H1 (cell line): ENCODE measurements around the gene NIPSNAP2. TPM values are rescaled to one million over a fixed set of nuclear protein-coding genes. Genes with fewer than 3 reads are reported as not detected.
"Not testable (repeated sequence)": the region's sequence is repeated elsewhere in the genome, so short reads cannot be mapped to it uniquely, and the experiment has no call there.

Experiments used
- CTCF ChIA-PET: fragments of 300-600 bp; sonication (Branson Sonifier 250); formaldehyde crosslinking; loops from one replicate; lab custom pipeline; 2021; ENCODE audit not compliant: partially characterized antibody; lab: Charles Lee
- POLR2A ChIA-PET: fragments of 300-600 bp; sonication (Branson Sonifier 250); formaldehyde crosslinking; loops from one replicate; lab custom pipeline; 2021; ENCODE audit warnings: inconsistent platforms; ENCODE audit not compliant: partially characterized antibody; lab: Charles Lee
- DNase-seq, 2 experiments: peaks; one replicate each; pipeline versions ENCODE4 v3.0.0 to v3.0.0-alpha.2; 2010 to 2022; ENCODE audit warnings: low spot score in 2 of 2, low read depth in 1 of 2, mixed read lengths in 1 of 2
- FAIRE-seq: peaks from 2 replicates; lab custom pipeline; 2011; peaks lifted over from hg19 to GRCh38; lab: Jason Lieb, UNC
- H2AFZ ChIP-seq: 2 replicates; pipeline ENCODE4 v1.8.1; 2012; ENCODE audit warnings: low read length, inconsistent platforms
- H2AK5ac ChIP-seq: 2 replicates; pipeline ENCODE4 v1.6.1; 2013; ENCODE audit warnings: low read depth, low read length
- H2BK120ac ChIP-seq: replicated peaks from 2 replicates; pipeline ENCODE3; 2013; ENCODE audit warnings: low read depth, low read length, inconsistent platforms
- H2BK12ac ChIP-seq: 2 replicates; pipeline ENCODE4 v1.6.1; 2013; ENCODE audit warnings: low read depth, low read length
- H2BK15ac ChIP-seq: 2 replicates; pipeline ENCODE4 v1.6.1; 2013; ENCODE audit warnings: low read length
- H2BK20ac ChIP-seq: 2 replicates; pipeline ENCODE4 v1.6.1; 2013; ENCODE audit warnings: low read length
- H2BK5ac ChIP-seq: 2 replicates; pipeline ENCODE4 v1.6.1; 2013; ENCODE audit warnings: low read depth, low read length
- H3K14ac ChIP-seq: 2 replicates; pipeline ENCODE4 v1.6.1; 2013; ENCODE audit warnings: inconsistent platforms; ENCODE audit not compliant: insufficient read length
- H3K18ac ChIP-seq: 2 replicates; pipeline ENCODE4 v1.6.1; 2013; ENCODE audit warnings: low read length; ENCODE audit errors: extremely low read depth
- H3K23ac ChIP-seq: 2 replicates; pipeline ENCODE4 v1.6.1; 2013; ENCODE audit warnings: inconsistent platforms; ENCODE audit not compliant: insufficient read length
- H3K23me2 ChIP-seq: 2 replicates; pipeline ENCODE4 v1.6.1; 2013; ENCODE audit warnings: low read depth, low read length
- H3K27ac ChIP-seq: 2 replicates; pipeline ENCODE4 v1.6.1; 2011; ENCODE audit warnings: low read depth, low read length, inconsistent platforms
- H3K27me3 ChIP-seq, 4 experiments: replicated peaks in 1 of 4; 1 replicate in 1 of 4; 2 replicates in 3 of 4; pipeline versions ENCODE4 v1.6.1 to v1.8.1; 2011 to 2013; ENCODE audit warnings: low read length in 3 of 4, mild to moderate bottlenecking in 3 of 4, inconsistent platforms in 2 of 4, mixed read lengths in 2 of 4, moderate library complexity in 1 of 4; ENCODE audit not compliant: control insufficient read depth in 3 of 4, insufficient read depth in 3 of 4; ENCODE audit errors: extremely low read depth in 1 of 4
- H3K36me3 ChIP-seq, 4 experiments: 2 replicates each; pipeline versions ENCODE4 v1.6.1 to v1.8.1; 2011 to 2013; ENCODE audit warnings: mild to moderate bottlenecking in 4 of 4, low read length in 3 of 4, moderate library complexity in 2 of 4, control low read depth in 1 of 4, inconsistent platforms in 1 of 4; ENCODE audit not compliant: insufficient read depth in 4 of 4, control insufficient read depth in 2 of 4
- H3K4ac ChIP-seq: replicated peaks from 2 replicates; pipeline ENCODE3; 2013; ENCODE audit warnings: low read length, low read depth, mixed read lengths, inconsistent platforms; ENCODE audit not compliant: insufficient read length
- H3K4me1 ChIP-seq, 4 experiments: replicated peaks in 1 of 4; 1 replicate in 1 of 4; 2 replicates in 3 of 4; pipeline versions ENCODE4 v1.6.1 to v1.8.1; 2011 to 2013; ENCODE audit warnings: low read length in 3 of 4, inconsistent platforms in 2 of 4, mixed read lengths in 1 of 4; ENCODE audit not compliant: insufficient read depth in 4 of 4, control insufficient read depth in 3 of 4
- H3K4me2 ChIP-seq, 2 experiments: 2 replicates each; pipeline versions ENCODE4 v1.6.1 to v1.8.1; 2011 to 2013; ENCODE audit warnings: low read depth in 2 of 2, low read length in 2 of 2, control low read depth in 1 of 2, inconsistent platforms in 1 of 2, mild to moderate bottlenecking in 1 of 2; ENCODE audit not compliant: insufficient read depth in 1 of 2
- H3K4me3 ChIP-seq, 4 experiments: fragments of 200-600, 300-600 bp in 1 of 4; sonication (generic), shearing (Covaris generic), sonication (Bioruptor Twin) in 1 of 4; 2 replicates each; pipeline versions ENCODE4 v1.5.1 to v1.8.1; 2011 to 2016; ENCODE audit warnings: low read length in 4 of 4, low read depth in 3 of 4, control low read depth in 2 of 4, inconsistent platforms in 2 of 4, mild to moderate bottlenecking in 2 of 4, mixed read lengths in 1 of 4, moderate library complexity in 1 of 4; ENCODE audit not compliant: insufficient read depth in 2 of 4; ENCODE audit errors: extremely low read depth in 1 of 4
- H3K56ac ChIP-seq: replicated peaks from 2 replicates; pipeline ENCODE3; 2013; ENCODE audit warnings: low read depth, mild to moderate bottlenecking, mixed read lengths, low read length, inconsistent platforms; ENCODE audit not compliant: insufficient read length
- H3K79me1 ChIP-seq: 2 replicates; pipeline ENCODE4 v1.6.1; 2013; ENCODE audit warnings: low read depth, low read length, control low read depth
- H3K79me2 ChIP-seq, 2 experiments: 2 replicates each; pipeline versions ENCODE4 v1.6.1 to v1.8.1; 2012 to 2013; ENCODE audit warnings: low read length in 2 of 2, mild to moderate bottlenecking in 2 of 2, inconsistent platforms in 1 of 2; ENCODE audit not compliant: insufficient read depth in 2 of 2, control insufficient read depth in 1 of 2
- H3K9ac ChIP-seq, 4 experiments: replicated peaks in 1 of 4; 1 replicate in 1 of 4; 2 replicates in 3 of 4; pipeline versions ENCODE4 v1.6.1 to v1.8.1; 2011 to 2013; ENCODE audit warnings: low read depth in 3 of 4, low read length in 3 of 4, control low read depth in 2 of 4, mild to moderate bottlenecking in 2 of 4, moderate library complexity in 2 of 4, inconsistent platforms in 1 of 4; ENCODE audit errors: extremely low read depth in 1 of 4
- H3K9me3 ChIP-seq, 2 experiments: 2 replicates each; pipeline versions ENCODE4 v1.6.1 to v1.8.1; 2012 to 2013; ENCODE audit warnings: mild to moderate bottlenecking in 2 of 2, moderate library complexity in 2 of 2, control low read depth in 1 of 2, inconsistent platforms in 1 of 2, low read depth in 1 of 2, low read length in 1 of 2, mixed read lengths in 1 of 2; ENCODE audit not compliant: insufficient read depth in 2 of 2
- H4K20me1 ChIP-seq, 2 experiments: replicated peaks in 1 of 2; 2 replicates each; pipeline versions ENCODE3 to v1.8.1; 2011 to 2013; ENCODE audit warnings: inconsistent platforms in 2 of 2, low read length in 2 of 2, mild to moderate bottlenecking in 1 of 2; ENCODE audit not compliant: insufficient read depth in 2 of 2, control insufficient read depth in 1 of 2
- H4K5ac ChIP-seq: 2 replicates; pipeline ENCODE4 v1.6.1; 2013; ENCODE audit warnings: low read length, low read depth, mixed read lengths, inconsistent platforms; ENCODE audit not compliant: insufficient read length
- H4K8ac ChIP-seq: 2 replicates; pipeline ENCODE4 v1.8.0; 2013; ENCODE audit warnings: mild to moderate bottlenecking, moderate library complexity, low read length, inconsistent platforms; ENCODE audit not compliant: insufficient read depth; ENCODE audit errors: extremely low read depth
- H4K91ac ChIP-seq: replicated peaks from 2 replicates; pipeline ENCODE3; 2013; ENCODE audit warnings: low read length, mixed read lengths, inconsistent platforms; ENCODE audit not compliant: insufficient read length
- WGBS, 2 experiments: shearing (Covaris generic) in 1 of 2; methylation state at CpG; one replicate each; pipeline versions ENCODE4 v1.1.6 to v1.1.7; 2013 to 2015; ENCODE audit warnings: low lambda C conversion rate in 2 of 2, mixed read lengths in 2 of 2, inconsistent platforms in 1 of 2, low coverage in 1 of 2, missing lambda C conversion rate in 1 of 2; ENCODE audit not compliant: insufficient replicate concordance in 2 of 2, insufficient coverage in 1 of 2, insufficient read length in 1 of 2; ENCODE audit errors: extremely low coverage in 1 of 2, missing lambda C conversion rate in 1 of 2; 5-methylcytosine and 5-hydroxymethylcytosine counted together
- polyA plus RNA-seq, 7 experiments: library from polyadenylated mRNA; depleted of rRNA in 3 of 7; stranded (reverse) in 5 of 7; unstranded in 2 of 7; fragments of >200 nt in 5 of 7; fragments of 200-250 nt in 2 of 7; gene quantifications; 1 replicate in 5 of 7; 2 replicates in 1 of 7; 4 replicates in 1 of 7; pipeline versions ENCODE4 v1.2.1 to v1.2.3, GENCODE V29; 2011 to 2013; ENCODE audit warnings: missing spikeins in 2 of 7, mixed read lengths in 2 of 7
- total RNA-seq: library from RNA; stranded (reverse); fragmentation: NEBNext Ultra II Directional; extraction: Animal tissue kit (Norgen Biotek cat#: 25700); gene quantifications from 2 replicates; pipeline ENCODE4 v1.2.1, GENCODE V29; 2021

Gene NIPSNAP2
- total and polyA plus RNA-seq, 2 of the 8 experiments (the other 6 are each of a cell fraction or from before 2014, with no cell fraction given): 31.1 to 45.2 TPM

- ChIA-PET CTCF (interaction anchor here (0.7 kb wide), 1 partner anchor 15 kb away, joined by 3 read pairs; no protein-coding TSS in a partner anchor), POLR2A (interaction anchor here (0.6 to 44.4 kb wide), 4 partner anchors 9 to 94 kb away, joined by 3 to 869 read pairs (median 5); partner anchors contain the start of gene SUMF2)
- not testable (repeated sequence) for H3K56ac ChIP-seq, H3K9ac ChIP-seq, H2BK12ac ChIP-seq, H3K4me2 ChIP-seq, H2BK120ac ChIP-seq, H4K5ac ChIP-seq, H4K20me1 ChIP-seq, H3K27me3 ChIP-seq, H3K23me2 ChIP-seq, H4K8ac ChIP-seq, H4K91ac ChIP-seq, H2BK20ac ChIP-seq, DNase-seq, H3K4ac ChIP-seq, H2AK5ac ChIP-seq, H3K23ac ChIP-seq, H3K18ac ChIP-seq, H3K4me3 ChIP-seq, H2AFZ ChIP-seq, H3K14ac ChIP-seq, H3K9me3 ChIP-seq, FAIRE-seq, H2BK5ac ChIP-seq, H2BK15ac ChIP-seq, H3K27ac ChIP-seq, H3K79me1 ChIP-seq
- Histone ChIP-seq H3K36me3 (peaks cover 4 to 13% (median 6%) of the 10 kb centered on the region in 4 experiments; a peak in 7 of 8 replicates), H3K79me2 (peaks cover 7 to 40% of the 10 kb centered on the region in 2 experiments), H3K4me1 (peaks cover 0 to 11% (median 1%) of the 10 kb centered on the region in 4 experiments; a peak in 6 of 7 replicates)
- 85% methylated on average over 8 of the region's 8 CpGs; no CpG with 5 or more reads in 1 of the 2 experiments for WGBS, 2 experiments
Measured at GRCh38 chr7:56048763-56049162, 84.4 kb downstream of the NIPSNAP2 start.

Other genes starting within 250 kb of the NIPSNAP2 start
- gene SEPTIN14, start 101.8 kb upstream of the NIPSNAP2 start, total RNA-seq: not detected in 2 replicates
- gene SEPTIN14, start 101.8 kb upstream of the NIPSNAP2 start, polyA plus RNA-seq (2011; rRNA removed): not detected in 2 replicates
- 2.6 and 3.0 TPM in 2 replicates for gene ZNF713, start 77.1 kb upstream of the NIPSNAP2 start, total RNA-seq
- gene ZNF713, start 77.1 kb upstream of the NIPSNAP2 start, polyA plus RNA-seq (2011; rRNA removed): 1.3 TPM in 2 replicates
- gene MRPS17, start 12.7 kb upstream of the NIPSNAP2 start, total RNA-seq: 27.3 and 30.4 TPM in 2 replicates
- 11.5 and 15.8 TPM in 2 replicates for gene MRPS17, start 12.7 kb upstream of the NIPSNAP2 start, polyA plus RNA-seq (2011; rRNA removed)
- gene PSPH, start 86.9 kb downstream of the NIPSNAP2 start, total RNA-seq: 56.3 and 64.8 TPM in 2 replicates
- 31.0 and 39.7 TPM in 2 replicates for gene PSPH, start 86.9 kb downstream of the NIPSNAP2 start, polyA plus RNA-seq (2011; rRNA removed)
- 260 and 272 TPM in 2 replicates for gene CCT6A, start 87.2 kb downstream of the NIPSNAP2 start, total RNA-seq
- 124 and 201 TPM in 2 replicates for gene CCT6A, start 87.2 kb downstream of the NIPSNAP2 start, polyA plus RNA-seq (2011; rRNA removed)
- gene SUMF2, start 99.7 kb downstream of the NIPSNAP2 start, total RNA-seq: 59.2 and 61.9 TPM in 2 replicates
- gene SUMF2, start 99.7 kb downstream of the NIPSNAP2 start, polyA plus RNA-seq (2011; rRNA removed): 39.8 and 55.9 TPM in 2 replicates
- 0.61 TPM in 1 of 2 replicates, not detected in the other for gene PHKG1, start 128.4 kb downstream of the NIPSNAP2 start, total RNA-seq
- 0.03 and 0.14 TPM in 2 replicates for gene PHKG1, start 128.4 kb downstream of the NIPSNAP2 start, polyA plus RNA-seq (2011; rRNA removed)
- gene CHCHD2, start 141.9 kb downstream of the NIPSNAP2 start, total RNA-seq: 112 and 120 TPM in 2 replicates
- gene CHCHD2, start 141.9 kb downstream of the NIPSNAP2 start, polyA plus RNA-seq (2011; rRNA removed): 238 and 300 TPM in 2 replicates
- not detected in 2 replicates for gene NUPR2, start 151.8 kb downstream of the NIPSNAP2 start, total RNA-seq
- gene NUPR2, start 151.8 kb downstream of the NIPSNAP2 start, polyA plus RNA-seq (2011; rRNA removed): not detected in 2 replicates